HEK293T (cell line): ENCODE data around the gene MS4A8.
"Not testable (repeated sequence)": the region's sequence is repeated elsewhere in the genome, so short reads cannot be mapped to it uniquely, and the experiment has no call there.

Source experiments
- CTCF ChIA-PET: fragments of 350-600 bp; formaldehyde crosslinking; extraction: SDS; loops from one replicate; lab custom pipeline; 2021; ENCODE audit warnings: antibody characterized with exemption, inconsistent platforms; lab: Yijun Ruan, JAX
- POLR2A ChIA-PET: fragments of 350-600 bp; formaldehyde crosslinking; extraction: SDS; loops from one replicate; lab custom pipeline; 2020; ENCODE audit warnings: antibody characterized with exemption, inconsistent platforms; lab: Yijun Ruan, JAX
- DNase-seq: peaks from one replicate; pipeline ENCODE4 v3.0.0; 2012; ENCODE audit warnings: mixed read lengths; ENCODE audit errors: extremely low spot score
- ARNT ChIP-seq: fragments of 450-650 bp; IDR thresholded peaks from 2 replicates; pipeline ENCODE4 v1.6.1; 2017; ENCODE audit warnings: mild to moderate bottlenecking
- BHLHE40 ChIP-seq: fragments of 450-650 bp; IDR thresholded peaks from 2 replicates; pipeline ENCODE4 v1.6.1; 2016; ENCODE audit warnings: mild to moderate bottlenecking, moderate library complexity, borderline replicate concordance
- CTBP1 ChIP-seq: fragments of 450-650 bp; IDR thresholded peaks from 2 replicates; pipeline ENCODE4 v1.6.1; 2016; ENCODE audit warnings: borderline replicate concordance
- ELF4 ChIP-seq: fragments of 450-650 bp; IDR thresholded peaks from 2 replicates; pipeline ENCODE4 v1.6.1; 2017; ENCODE audit warnings: antibody characterized with exemption
- FOXA1 ChIP-seq: fragments of 450-650 bp; IDR thresholded peaks from 2 replicates; pipeline ENCODE4 v1.6.1; 2016; ENCODE audit warnings: mild to moderate bottlenecking
- FOXK2 ChIP-seq: fragments of 450-650 bp; IDR thresholded peaks from 2 replicates; pipeline ENCODE4 v1.6.1; 2016; ENCODE audit warnings: mild to moderate bottlenecking
- FOXM1 ChIP-seq: fragments of 450-650 bp; IDR thresholded peaks from 2 replicates; pipeline ENCODE4 v1.6.1; 2017; ENCODE audit warnings: mild to moderate bottlenecking, borderline replicate concordance
- HDGF ChIP-seq: fragments of 450-650 bp; IDR thresholded peaks from 2 replicates; pipeline ENCODE4 v1.6.1; 2017; ENCODE audit warnings: antibody characterized with exemption, borderline replicate concordance
- L3MBTL2 ChIP-seq: fragments of 450-650 bp; conservative IDR thresholded peaks from 2 replicates; pipeline ENCODE4 v1.6.1; 2016; ENCODE audit warnings: mild to moderate bottlenecking
- LEF1 ChIP-seq: fragments of 450-650 bp; IDR thresholded peaks from 2 replicates; pipeline ENCODE4 v1.6.1; 2017; ENCODE audit warnings: mild to moderate bottlenecking, borderline replicate concordance
- NFRKB ChIP-seq: fragments of 450-650 bp; IDR thresholded peaks from 2 replicates; pipeline ENCODE4 v1.6.1; 2016; ENCODE audit warnings: mild to moderate bottlenecking, moderate library complexity
- PKNOX1 ChIP-seq: fragments of 450-650 bp; IDR thresholded peaks from 2 replicates; pipeline ENCODE4 v1.6.1; 2016
- SP1 ChIP-seq: fragments of 450-650 bp; IDR thresholded peaks from 2 replicates; pipeline ENCODE4 v1.6.1; 2017
- SUZ12 ChIP-seq: fragments of 450-650 bp; IDR thresholded peaks from 2 replicates; pipeline ENCODE4 v1.6.1; 2016; ENCODE audit warnings: mild to moderate bottlenecking
- TARDBP ChIP-seq: fragments of 450-650 bp; IDR thresholded peaks from 2 replicates; pipeline ENCODE4 v1.6.1; 2016
- ZNF384 ChIP-seq: fragments of 450-650 bp; IDR thresholded peaks from 2 replicates; pipeline ENCODE4 v1.6.1; 2016

Gene MS4A8

GRCh38 chr11:60699284-60699691 is at the start of gene MS4A8:
MS4A8 (plus strand) TSS chr11:60699612; CDS start chr11:60700861, 1,249 bp downstream.
- DNase-seq, result peak; percentile 22
- ChIA-PET POLR2A (no interaction called here), CTCF (no interaction called here)
- TF ChIP-seq FOXA1 (no peak), LEF1 (no peak), BHLHE40 (no peak), ELF4 (no peak), CTBP1 (no peak), PKNOX1 (no peak), L3MBTL2 (no peak), HDGF (no peak), SP1 (no peak), FOXK2 (no peak), ARNT (no peak)

GRCh38 chr11:60657888-60658287 is 41.5 kb upstream of the MS4A8 start:
- ChIA-PET POLR2A (no interaction called here), CTCF (no interaction called here)
- TF ChIP-seq SUZ12, result no peak
- no peak for TF ChIP-seq HDGF
- no peak for TF ChIP-seq NFRKB
- TF ChIP-seq FOXM1, result no peak
- no peak for TF ChIP-seq L3MBTL2
- no peak for TF ChIP-seq BHLHE40
- no peak for TF ChIP-seq SP1
- TF ChIP-seq CTBP1, result no peak
- no peak for TF ChIP-seq ARNT
- no peak for TF ChIP-seq ELF4
- TF ChIP-seq FOXA1, result no peak
- TF ChIP-seq ZNF384, result no peak
- no peak for TF ChIP-seq LEF1
- TF ChIP-seq FOXK2, result no peak
- no peak for TF ChIP-seq TARDBP
- TF ChIP-seq PKNOX1, result no peak

GRCh38 chr11:60658409-60658808 is 41.0 kb upstream of the MS4A8 start:
- no peak for DNase-seq
- CTCF ChIA-PET, result no interaction called here
- POLR2A ChIA-PET, result no interaction called here
- TF ChIP-seq ELF4, result no peak
- no peak for TF ChIP-seq TARDBP
- TF ChIP-seq BHLHE40, result no peak
- TF ChIP-seq ZNF384, result no peak
- TF ChIP-seq NFRKB, result no peak
- no peak for TF ChIP-seq CTBP1
- TF ChIP-seq ARNT, result no peak
- TF ChIP-seq FOXK2, result no peak
- TF ChIP-seq LEF1, result no peak
- TF ChIP-seq HDGF, result no peak
- no peak for TF ChIP-seq SP1
- no peak for TF ChIP-seq PKNOX1
- no peak for TF ChIP-seq SUZ12
- TF ChIP-seq L3MBTL2, result no peak
- no peak for TF ChIP-seq FOXM1

More at GRCh38 chr11:60657888-60658287, 41.5 kb upstream of the MS4A8 start:
- no peak for DNase-seq

GRCh38 chr11:60672255-60672654 is 27.2 kb upstream of the MS4A8 start:
- ChIA-PET POLR2A (no interaction called here), CTCF (no interaction called here)
- TF ChIP-seq ARNT, result no peak
- no peak for TF ChIP-seq L3MBTL2
- no peak for TF ChIP-seq CTBP1
- TF ChIP-seq FOXM1, result no peak
- TF ChIP-seq ELF4, result no peak
- no peak for TF ChIP-seq HDGF
- no peak for TF ChIP-seq SP1
- TF ChIP-seq FOXA1, result no peak
- TF ChIP-seq ZNF384, result no peak
- no peak for TF ChIP-seq BHLHE40
- TF ChIP-seq SUZ12, result no peak
- TF ChIP-seq NFRKB, result no peak
- no peak for TF ChIP-seq PKNOX1
- no peak for TF ChIP-seq FOXK2
- DNase-seq, result no peak

GRCh38 chr11:60678231-60678630 is 21.2 kb upstream of the MS4A8 start:
- CTCF ChIA-PET, DNase-seq, POLR2A ChIA-PET: not testable (repeated sequence)

- ChIA-PET CTCF (no interaction called here), POLR2A (no interaction called here)
- no peak for DNase-seq
- TF ChIP-seq CTBP1 (no peak), HDGF (no peak), ZNF384 (no peak), ELF4 (no peak), SUZ12 (no peak), TARDBP (no peak), NFRKB (no peak), BHLHE40 (no peak), ARNT (no peak), FOXA1 (no peak), PKNOX1 (no peak), L3MBTL2 (no peak)
Observed at GRCh38 chr11:60679879-60680278, 19.5 kb upstream of the MS4A8 start.
